Lung (tissue), 12 donors: ENCODE measurements around the gene SERTAD2. TPM values are rescaled to one million over a fixed set of nuclear protein-coding genes. Genes with fewer than 3 reads are reported as not detected.

Experiments
- ATAC-seq: fragments of 200-7000 bp; cut with Tn5 transposase; one replicate; pipeline ENCODE4 v1.9.1; 2020; ENCODE audit warnings: moderate number of reproducible peaks; ENCODE audit not compliant: insufficient read depth, low FRiP score
- DNase-seq, 3 donors: peaks; one replicate each; pipeline ENCODE4 v3.0.0-alpha.2; 2013 to 2017
- H3K27ac ChIP-seq, 2 donors: one replicate each; pipeline ENCODE4 v1.5.1; 2013; ENCODE audit warnings: mild to moderate bottlenecking in 2 of 2, moderate library complexity in 2 of 2, control low read depth in 1 of 2, inconsistent platforms in 1 of 2, low read depth in 1 of 2, low read length in 1 of 2
- H3K27me3 ChIP-seq, 3 donors: one replicate each; pipeline ENCODE4 v1.5.1; 2013; ENCODE audit warnings: low read length in 2 of 3; ENCODE audit not compliant: control insufficient read depth in 3 of 3, insufficient read depth in 3 of 3
- H3K36me3 ChIP-seq, 4 donors: one replicate each; pipeline ENCODE4 v1.5.1; 2013; ENCODE audit warnings: low read length in 4 of 4, mild to moderate bottlenecking in 1 of 4, moderate library complexity in 1 of 4; ENCODE audit not compliant: control insufficient read depth in 4 of 4, insufficient read depth in 4 of 4
- H3K4me1 ChIP-seq, 5 donors: one replicate each; pipeline ENCODE4 v1.5.1; 2013; ENCODE audit warnings: low read length in 5 of 5, mild to moderate bottlenecking in 2 of 5, moderate library complexity in 1 of 5; ENCODE audit not compliant: control insufficient read depth in 5 of 5, insufficient read depth in 5 of 5
- H3K4me3 ChIP-seq: one replicate; pipeline ENCODE4 v1.5.1; 2013; ENCODE audit warnings: mild to moderate bottlenecking, control low read depth, moderate library complexity
- H3K9ac ChIP-seq, 2 donors: one replicate each; pipeline ENCODE4 v1.5.1; 2013; ENCODE audit warnings: low read length in 2 of 2, control low read depth in 1 of 2; ENCODE audit not compliant: insufficient read depth in 1 of 2
- H3K9me3 ChIP-seq, 4 donors: one replicate each; pipeline ENCODE4 v1.5.1; 2013; ENCODE audit warnings: low read length in 3 of 4, mild to moderate bottlenecking in 1 of 4, moderate library complexity in 1 of 4; ENCODE audit not compliant: control insufficient read depth in 4 of 4, insufficient read depth in 3 of 4
- WGBS, 2 donors: extraction: QIAGEN DNeasy Blood & Tissue Kit; methylation state at CpG; one replicate each; pipeline ENCODE4 v1.1.7; 2013; 5-methylcytosine and 5-hydroxymethylcytosine counted together
- polyA plus RNA-seq, 2 donors: library from polyadenylated mRNA; stranded (reverse); fragments of 200-250 nt; gene quantifications; one replicate each; pipeline ENCODE4 v1.2.1, GENCODE V29; 2013
- total RNA-seq, 2 donors: library from RNA; depleted of rRNA in 1 of 2; stranded (reverse); fragments of >200 nt in 1 of 2; gene quantifications; one replicate each; pipeline ENCODE4 v1.2.1, GENCODE V29; 2014 to 2021
- TF ChIP-seq, protein P1 (sequence below): IDR thresholded peaks from 2 replicates; pipeline ENCODE4 v1.5.1; 2012; ENCODE audit warnings: mild to moderate bottlenecking; ENCODE audit errors: control extremely low read depth, extremely low read depth
- donor health status: control.
- donor health status: control.
- donor health status: Bipolar disorder and iron deficiency.
- donor health status: healthy.
- donor health status: DM: yes; HTN: yes; CAD: no.

The SERTAD2 gene
- total and polyA plus RNA-seq, 4 donors = 7.9 to 26.7 (median 15.4) TPM

DNA sequence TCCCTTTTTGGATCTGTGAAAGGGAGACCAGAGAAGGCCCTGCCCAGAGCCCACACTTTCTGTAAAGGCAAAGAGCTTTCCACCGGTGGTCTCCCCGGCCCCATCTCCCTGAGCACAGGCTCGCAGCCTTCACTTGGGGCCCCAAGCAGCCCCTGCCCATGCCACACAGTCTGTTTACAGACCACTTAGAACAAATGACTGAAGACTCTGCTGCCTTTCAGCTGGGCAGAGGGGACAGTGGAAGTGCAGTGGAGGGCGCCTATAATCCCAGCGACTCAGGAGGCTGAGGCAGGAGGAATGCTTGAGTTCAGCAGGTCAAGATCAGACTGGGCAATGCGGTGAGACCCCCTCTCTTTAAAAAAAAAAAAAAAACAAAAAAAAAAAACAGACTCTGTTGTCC is 28.9 kb downstream of the SERTAD2 start:
- WGBS, 2 donors = 87 to 93% methylated on average over 6 of the region's 6 CpGs
- Histone ChIP-seq H3K27ac (no peak overlapping the region), H3K27me3 (no peaks in the 10 kb centered on the region), H3K36me3 (no peaks in the 10 kb centered on the region), H3K9ac (no peak overlapping the region), H3K4me3 (no peak overlapping the region), H3K9me3 (no peaks in the 10 kb centered on the region), H3K4me1 (peaks cover 0 to 26% (median 10%) of the 10 kb centered on the region in 5 donors)
- TF ChIP-seq, protein P1, sequence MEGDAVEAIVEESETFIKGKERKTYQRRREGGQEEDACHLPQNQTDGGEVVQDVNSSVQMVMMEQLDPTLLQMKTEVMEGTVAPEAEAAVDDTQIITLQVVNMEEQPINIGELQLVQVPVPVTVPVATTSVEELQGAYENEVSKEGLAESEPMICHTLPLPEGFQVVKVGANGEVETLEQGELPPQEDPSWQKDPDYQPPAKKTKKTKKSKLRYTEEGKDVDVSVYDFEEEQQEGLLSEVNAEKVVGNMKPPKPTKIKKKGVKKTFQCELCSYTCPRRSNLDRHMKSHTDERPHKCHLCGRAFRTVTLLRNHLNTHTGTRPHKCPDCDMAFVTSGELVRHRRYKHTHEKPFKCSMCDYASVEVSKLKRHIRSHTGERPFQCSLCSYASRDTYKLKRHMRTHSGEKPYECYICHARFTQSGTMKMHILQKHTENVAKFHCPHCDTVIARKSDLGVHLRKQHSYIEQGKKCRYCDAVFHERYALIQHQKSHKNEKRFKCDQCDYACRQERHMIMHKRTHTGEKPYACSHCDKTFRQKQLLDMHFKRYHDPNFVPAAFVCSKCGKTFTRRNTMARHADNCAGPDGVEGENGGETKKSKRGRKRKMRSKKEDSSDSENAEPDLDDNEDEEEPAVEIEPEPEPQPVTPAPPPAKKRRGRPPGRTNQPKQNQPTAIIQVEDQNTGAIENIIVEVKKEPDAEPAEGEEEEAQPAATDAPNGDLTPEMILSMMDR = no peak
- DNase-seq = no peak
- ATAC-seq = no peak

DNA sequence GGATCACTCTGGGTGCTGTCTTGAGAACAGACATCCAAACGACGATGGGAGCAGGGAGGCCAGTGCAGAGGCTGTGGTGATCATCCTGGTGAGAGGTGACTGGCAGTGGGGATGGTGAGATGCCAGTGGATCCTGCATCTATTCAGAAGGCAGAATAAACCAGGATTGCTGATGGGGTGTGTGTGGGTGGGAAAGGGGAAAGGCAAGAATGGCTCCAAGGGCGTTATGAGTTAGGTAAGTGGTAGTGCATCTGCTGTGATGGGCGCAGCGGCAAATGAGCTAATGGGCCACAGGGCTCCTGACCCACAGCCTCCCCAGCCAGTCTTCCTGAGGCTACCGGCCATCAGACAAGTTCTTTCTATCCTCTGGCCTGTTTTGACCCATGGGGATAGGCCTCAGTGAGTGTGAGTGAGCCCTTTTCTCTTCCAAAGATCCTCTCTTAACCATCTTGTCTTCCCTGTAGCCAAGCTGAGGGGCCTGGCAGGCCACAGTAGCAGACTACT is 29.6 kb downstream of the SERTAD2 start:
- peaks cover 0 to 22% (median 7%) of the 10 kb centered on the region in 5 donors for H3K4me1 ChIP-seq
- no peaks in the 10 kb centered on the region for H3K27me3 ChIP-seq
- H3K27ac ChIP-seq = no peak overlapping the region
- ATAC-seq = no peak
- H3K36me3 ChIP-seq = no peaks in the 10 kb centered on the region
- no peak for DNase-seq
- no peaks in the 10 kb centered on the region for H3K9me3 ChIP-seq
- no peak overlapping the region for H3K9ac ChIP-seq
- TF ChIP-seq, protein P1 = no peak
- H3K4me3 ChIP-seq = no peak overlapping the region
- 95 to 98% methylated on average over 6 of the region's 6 CpGs for WGBS, 2 donors

DNA sequence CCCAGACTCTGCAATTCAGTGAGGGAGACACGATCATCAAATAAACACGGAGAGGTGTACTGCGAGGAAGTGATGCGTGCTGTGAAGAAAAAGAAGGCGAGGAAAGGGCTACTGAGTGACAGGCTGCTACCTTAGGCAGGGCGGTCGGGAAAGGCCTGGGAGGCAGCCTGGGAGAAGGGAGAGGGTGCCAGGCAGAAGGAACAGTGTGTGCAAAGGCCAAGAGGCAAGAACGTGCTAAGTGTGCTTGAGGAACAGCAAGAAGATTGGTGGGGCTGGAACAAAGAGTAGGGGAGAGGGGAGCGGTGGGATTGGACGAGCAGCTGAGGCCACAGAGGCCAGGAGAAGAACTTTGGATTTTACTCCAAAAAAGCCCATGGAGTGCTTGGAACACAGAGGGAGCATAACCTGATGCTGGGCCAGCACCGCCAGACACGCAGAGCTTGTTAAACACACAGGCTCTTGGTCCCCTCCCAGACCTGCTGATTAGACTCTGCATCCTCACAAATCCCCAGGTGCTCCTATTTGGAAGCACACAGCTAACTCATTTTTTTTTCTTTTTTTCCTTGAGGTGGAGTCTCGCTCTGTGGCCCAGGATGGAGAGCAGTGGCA is 30.4 kb downstream of the SERTAD2 start:
- 87% methylated on average over 13 of the region's 13 CpGs for WGBS, 2 donors
- H3K27me3 ChIP-seq = no peaks in the 10 kb centered on the region
- peaks cover 0 to 15% (median 2%) of the 10 kb centered on the region in 5 donors for H3K4me1 ChIP-seq
- ATAC-seq = no peak
- DNase-seq = no peak
- H3K36me3 ChIP-seq = no peaks in the 10 kb centered on the region
- TF ChIP-seq, protein P1 = no peak
- H3K27ac ChIP-seq = no peak overlapping the region
- H3K9me3 ChIP-seq = no peaks in the 10 kb centered on the region
- H3K9ac ChIP-seq = no peak overlapping the region
- no peak overlapping the region for H3K4me3 ChIP-seq
